Thyroid gland (tissue), 4 donors: ENCODE results near the gene CACNA1B. TPM values are rescaled to one million over a fixed set of nuclear protein-coding genes. Genes with fewer than 3 reads are reported as not detected.

Experiments
- DNase-seq, 2 donors: peaks; one replicate each; pipeline ENCODE4 v3.0.0-alpha.2; 2019
- H3K27ac ChIP-seq, 3 donors: fragments of 200-600 bp; sonication (generic); 1 replicate in 2 of 3; 2 replicates in 1 of 3; pipeline ENCODE4 v1.5.1; 2016 to 2019; ENCODE audit warnings: mild to moderate bottlenecking in 1 of 3, moderate library complexity in 1 of 3
- H3K27me3 ChIP-seq: fragments of 200-600 bp; sonication (generic); one replicate; pipeline ENCODE4 v1.5.1; 2019
- H3K36me3 ChIP-seq, 2 donors: fragments of 200-600 bp; sonication (generic); one replicate each; pipeline ENCODE4 v1.5.1; 2016 to 2019
- H3K4me1 ChIP-seq, 2 donors: fragments of 200-600 bp; sonication (generic); one replicate each; pipeline ENCODE4 v1.5.1; 2017 to 2019
- H3K4me3 ChIP-seq, 3 donors: fragments of 200-600 bp; sonication (generic); replicated peaks in 1 of 3; 1 replicate in 2 of 3; 2 replicates in 1 of 3; pipeline ENCODE4 v1.5.1; 2016; ENCODE audit warnings: mild to moderate bottlenecking in 1 of 3
- H3K9me3 ChIP-seq: fragments of 200-600 bp; sonication (generic); one replicate; pipeline ENCODE4 v1.5.1; 2017
- CTCF ChIP-seq, 6 experiments: fragments of 200-600 bp in 3 of 6; fragments of 450-650 bp in 3 of 6; sonication (generic) in 3 of 6; IDR thresholded peaks; one replicate each; pipeline ENCODE4 v1.5.1; 2016 to 2019; ENCODE audit warnings: antibody characterized with exemption in 6 of 6, mild to moderate bottlenecking in 2 of 6, inconsistent platforms in 1 of 6, moderate library complexity in 1 of 6
- POLR2A ChIP-seq, 2 donors: fragments of 450-650 bp; IDR thresholded peaks; one replicate each; pipeline ENCODE4 v1.6.1; 2017; ENCODE audit warnings: antibody characterized with exemption in 2 of 2, mild to moderate bottlenecking in 2 of 2, moderate library complexity in 1 of 2
- WGBS, 2 donors: methylation state at CpG; one replicate each; pipeline ENCODE4 v1.1.5; 2017; 5-methylcytosine and 5-hydroxymethylcytosine counted together
- intact Hi-C: fragments of 100-400 bp; cut with DNase I; formaldehyde crosslinking; loops from one replicate; pipeline ENCODE4 v1.15.1; 2023
- total RNA-seq, 4 donors: library from RNA; depleted of rRNA; stranded (reverse); fragments of >200 nt; gene quantifications; one replicate each; pipeline ENCODE4 v1.2.3, GENCODE V29; 2016

CACNA1B gene
- total RNA-seq, 4 donors from 2014 or later: 0.13 to 0.68 (median 0.35) TPM

- WGBS, 2 donors: 70 to 86% methylated on average over 4 of the region's 4 CpGs
- TF ChIP-seq CTCF (IDR thresholded peaks at IDR 0.05) (no peak), POLR2A (IDR thresholded peaks at IDR 0.05) (no peak)
- no peaks in the 10 kb centered on the region for H3K27me3 ChIP-seq
- H3K36me3 ChIP-seq: no peaks in the 10 kb centered on the region
- intact Hi-C loops: no loop called here
- H3K4me3 ChIP-seq: no peak overlapping the region
- H3K27ac ChIP-seq: no peak overlapping the region
- H3K9me3 ChIP-seq: no peaks in the 10 kb centered on the region
- DNase-seq: no peak
- no peaks in the 10 kb centered on the region for H3K4me1 ChIP-seq
These were observed 100.7 kb downstream of the CACNA1B start for GRCh38 chr9:137978262-137978714.

- no peak overlapping the region for H3K4me3 ChIP-seq
- TF ChIP-seq CTCF (IDR thresholded peaks at IDR 0.05): no peak
- no peak for TF ChIP-seq POLR2A (IDR thresholded peaks at IDR 0.05)
- no peaks in the 10 kb centered on the region for H3K4me1 ChIP-seq
- no peaks in the 10 kb centered on the region for H3K36me3 ChIP-seq
- no peak overlapping the region for H3K27ac ChIP-seq
- no peaks in the 10 kb centered on the region for H3K27me3 ChIP-seq
- intact Hi-C loops: no loop called here
- 63 to 71% methylated on average over 1 of the region's 1 CpG for WGBS, 2 donors
- no peak for DNase-seq
- H3K9me3 ChIP-seq: no peaks in the 10 kb centered on the region
These were observed 104.6 kb downstream of the CACNA1B start for GRCh38 chr9:137982200-137982599.

- no peak overlapping the region for H3K27ac ChIP-seq
- no peaks in the 10 kb centered on the region for H3K9me3 ChIP-seq
- DNase-seq: no peak
- 27 to 85% methylated on average over 1 to 16 of the region's 16 CpGs for WGBS, 2 donors
- H3K4me3 ChIP-seq: no peak overlapping the region
- no peaks in the 10 kb centered on the region for H3K36me3 ChIP-seq
- TF ChIP-seq POLR2A (IDR thresholded peaks at IDR 0.05) (no peak), CTCF (IDR thresholded peaks at IDR 0.05) (no peak)
- no peaks in the 10 kb centered on the region for H3K4me1 ChIP-seq
- no peaks in the 10 kb centered on the region for H3K27me3 ChIP-seq
- intact Hi-C loops: no loop called here
These were observed 106.4 kb downstream of the CACNA1B start for GRCh38 chr9:137984005-137984404.

GRCh38 chr9:137984520-137985257 is 107.1 kb downstream of the CACNA1B start:
- Histone ChIP-seq H3K9me3 (no peaks in the 10 kb centered on the region), H3K4me3 (no peak overlapping the region), H3K27me3 (no peaks in the 10 kb centered on the region), H3K27ac (no peak overlapping the region), H3K36me3 (no peaks in the 10 kb centered on the region), H3K4me1 (no peaks in the 10 kb centered on the region)
- TF ChIP-seq POLR2A (IDR thresholded peaks at IDR 0.05) (no peak), CTCF (IDR thresholded peaks at IDR 0.05) (no peak)
- intact Hi-C loops: no loop called here
- no peak for DNase-seq
- WGBS, 2 donors: 83 to 84% methylated on average over 7 of the region's 7 CpGs

GRCh38 chr9:137985637-137986071 is 108.1 kb downstream of the CACNA1B start:
- Histone ChIP-seq H3K36me3 (no peaks in the 10 kb centered on the region), H3K4me1 (no peaks in the 10 kb centered on the region), H3K27me3 (no peaks in the 10 kb centered on the region), H3K9me3 (no peaks in the 10 kb centered on the region), H3K27ac (no peak overlapping the region), H3K4me3 (no peak overlapping the region)
- TF ChIP-seq CTCF (IDR thresholded peaks at IDR 0.05) (no peak), POLR2A (IDR thresholded peaks at IDR 0.05) (no peak)
- 92 to 95% methylated on average over 8 to 11 of the region's 13 CpGs for WGBS, 2 donors
- no peak for DNase-seq
- intact Hi-C loops: no loop called here
